Coronary artery (tissue), 2 donors: Measurements from ENCODE around the gene HIRA.

ENCODE experiments used
- DNase-seq: peaks from one replicate; pipeline ENCODE4 v3.0.0-alpha.2; 2017; ENCODE audit warnings: low spot score
- H3K27ac ChIP-seq, 2 donors: fragments of 200-600 bp; sonication (generic); one replicate each; pipeline ENCODE4 v1.5.1; 2016 to 2019
- H3K4me3 ChIP-seq: fragments of 200-600 bp; sonication (generic); 2 replicates; pipeline ENCODE4 v1.5.1; 2016; ENCODE audit warnings: mild to moderate bottlenecking, moderate library complexity
- CTCF ChIP-seq: fragments of 200-600 bp; sonication (generic); IDR thresholded peaks from one replicate; pipeline ENCODE4 v1.5.1; 2019; ENCODE audit warnings: antibody characterized with exemption

Gene HIRA

DNA sequence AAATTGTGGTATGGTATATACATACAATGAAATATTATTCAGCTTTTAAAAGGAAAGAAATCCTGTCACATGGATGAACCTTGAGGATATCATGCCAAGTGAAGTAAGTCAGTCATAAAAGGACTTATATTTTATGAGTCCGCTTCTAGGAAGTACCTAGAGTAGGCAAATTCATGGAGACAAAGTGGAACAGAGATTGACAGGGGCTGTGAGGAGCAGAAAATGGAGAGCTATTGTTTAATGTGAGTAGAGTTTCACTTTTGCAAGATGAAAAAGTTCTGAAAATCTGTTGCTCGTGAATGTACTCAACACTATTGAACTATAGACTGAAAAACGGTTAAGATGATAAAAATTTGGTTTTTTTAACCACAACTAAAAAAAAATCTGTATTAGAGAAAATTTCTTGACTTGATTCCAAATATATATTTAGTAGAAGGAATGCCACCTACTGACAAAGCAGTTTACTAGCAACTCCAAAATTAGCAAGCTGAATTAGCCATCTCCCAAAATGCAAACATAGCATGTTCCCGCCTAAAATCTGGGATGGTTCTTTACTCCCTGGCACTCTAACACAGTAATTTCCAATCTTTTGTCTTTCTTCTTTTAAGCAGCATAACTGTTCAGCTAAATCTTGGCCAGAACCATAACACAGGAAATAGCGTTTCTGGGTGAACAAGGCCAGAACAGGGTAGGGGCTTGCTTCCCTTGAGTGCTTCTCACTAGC lies 46.0 kb upstream of the HIRA start:
- peak; percentile 9 for TF ChIP-seq CTCF
- peak overlapping the region; percentile 99 for H3K4me3 ChIP-seq
- H3K27ac ChIP-seq, result peak overlapping the region; percentile 87 to 92
- no peak for DNase-seq

DNA sequence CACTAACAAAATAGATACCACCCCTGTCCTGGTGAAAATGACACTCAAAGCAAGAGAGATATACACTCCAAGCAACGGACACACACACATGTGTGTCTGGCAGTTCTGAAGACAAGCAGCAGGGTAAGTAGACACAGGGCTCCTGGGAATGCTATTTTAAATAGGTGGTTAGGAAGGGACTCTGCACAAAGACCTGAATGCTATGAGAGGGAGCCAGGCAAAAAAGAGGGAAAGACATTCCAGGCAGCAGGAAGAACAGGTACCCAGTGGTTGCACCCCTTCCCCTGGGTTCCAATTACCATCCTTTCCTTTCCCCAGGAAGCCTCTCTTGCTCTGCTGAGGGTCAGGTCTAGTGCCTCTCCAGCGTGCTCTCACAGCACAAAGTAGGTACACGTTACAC lies 44.5 kb upstream of the HIRA start:
- Histone ChIP-seq H3K27ac (no peak overlapping the region), H3K4me3 (no peak overlapping the region)
- no peak for TF ChIP-seq CTCF
- no peak for DNase-seq

- no peak for TF ChIP-seq CTCF
- DNase-seq, result no peak
- no peak overlapping the region for H3K27ac ChIP-seq
- H3K4me3 ChIP-seq, result no peak overlapping the region
Measured at GRCh38 chr22:19473578-19473977, 42.0 kb upstream of the HIRA start.

- Histone ChIP-seq H3K4me3 (no peak overlapping the region), H3K27ac (no peak overlapping the region)
- no peak for DNase-seq
- no peak for TF ChIP-seq CTCF
Measured at GRCh38 chr22:19472233-19472632, 40.7 kb upstream of the HIRA start.

DNA sequence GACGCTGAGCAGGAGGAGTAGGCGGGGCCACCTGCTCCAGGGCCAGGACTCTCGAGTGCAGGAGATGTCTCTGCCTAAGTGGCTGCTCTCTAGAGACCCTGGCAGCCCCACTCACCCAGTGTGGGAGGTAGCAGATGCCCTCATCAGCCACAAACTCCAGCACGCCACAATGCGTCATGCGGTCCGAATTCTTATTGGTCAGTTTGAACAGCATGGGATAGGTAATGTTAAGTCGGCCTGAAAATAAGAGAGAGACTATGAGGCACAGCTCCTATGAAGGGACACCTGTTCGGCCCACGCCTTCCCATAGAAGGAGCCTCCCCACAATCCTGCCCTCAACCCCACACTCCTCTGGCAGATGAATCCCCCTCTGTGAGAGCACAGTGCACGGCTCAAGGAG lies 40.0 kb upstream of the HIRA start:
- no peak overlapping the region for H3K27ac ChIP-seq
- no peak overlapping the region for H3K4me3 ChIP-seq
- no peak for TF ChIP-seq CTCF
- no peak for DNase-seq

GRCh38 chr22:19470010-19470409 lies 38.5 kb upstream of the HIRA start:
- no peak for DNase-seq
- Histone ChIP-seq H3K27ac (no peak overlapping the region), H3K4me3 (no peak overlapping the region)
- TF ChIP-seq CTCF, result no peak

- Histone ChIP-seq H3K4me3 (no peak overlapping the region), H3K27ac (no peak overlapping the region)
- TF ChIP-seq CTCF, result no peak
- DNase-seq, result no peak
Measured at GRCh38 chr22:19469421-19469820, 37.9 kb upstream of the HIRA start.
